Hematopoietic multipotent progenitor cell treated with erythropoietin and hydrocortisone succinate and interleukin-3 and kit ligand, for 4 days (in vitro differentiated cells): Measurements from ENCODE around the gene PNLDC1.
"Not testable (repeated sequence)": the region's sequence is repeated elsewhere in the genome, so short reads cannot be mapped to it uniquely, and the experiment has no call there.

ENCODE experiments used
- DNase-seq: peaks from one replicate; pipeline ENCODE4 v3.0.0-alpha.2; 2015

PNLDC1 gene

DNA sequence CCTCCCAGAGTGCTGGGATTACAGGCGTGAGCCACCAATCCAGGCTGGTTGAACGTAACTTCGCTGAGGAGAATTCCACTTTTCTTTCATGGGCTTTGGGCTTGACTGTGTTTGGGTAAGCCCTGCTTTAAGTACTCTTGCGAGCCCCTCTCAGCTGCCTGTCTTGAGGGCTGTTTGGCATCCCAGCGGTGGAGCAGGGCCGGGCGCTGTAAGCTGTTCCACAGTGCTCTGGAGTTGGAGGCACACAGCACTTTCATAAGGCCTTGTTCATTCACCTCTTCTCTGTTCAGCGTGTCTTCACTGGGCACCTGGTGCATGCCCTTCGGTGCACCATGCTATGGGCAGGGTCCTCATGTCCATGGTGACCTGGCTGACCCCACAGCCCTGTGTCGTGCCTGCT, 21.6 kb downstream of the PNLDC1 start:
- no peak for DNase-seq

DNA sequence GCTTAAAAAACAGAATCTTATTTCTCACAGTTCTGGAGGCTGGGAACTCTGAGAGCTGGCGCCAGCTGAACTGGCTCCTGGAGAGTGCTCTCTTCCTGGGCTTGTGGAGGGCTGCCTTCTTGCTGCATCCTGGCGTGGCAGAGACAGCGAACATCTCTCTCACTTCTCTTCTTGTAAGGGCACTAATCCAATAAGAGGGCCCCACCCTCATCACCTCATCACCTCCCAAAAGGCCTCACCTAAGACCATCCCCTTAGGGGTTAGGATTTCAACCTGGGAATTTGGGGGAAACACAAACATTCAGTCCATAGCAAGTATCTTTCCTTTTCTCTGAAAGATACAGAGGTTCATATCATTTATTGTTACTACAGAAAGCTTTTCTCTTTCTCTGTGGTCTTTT, 23.9 kb downstream of the PNLDC1 start:
- DNase-seq: no peak

- not testable (repeated sequence) for DNase-seq
Measured at GRCh38 chr6:159824690-159825089, 24.6 kb downstream of the PNLDC1 start.

- DNase-seq: no peak
Measured at GRCh38 chr6:159826004-159826403, 25.9 kb downstream of the PNLDC1 start.

DNA sequence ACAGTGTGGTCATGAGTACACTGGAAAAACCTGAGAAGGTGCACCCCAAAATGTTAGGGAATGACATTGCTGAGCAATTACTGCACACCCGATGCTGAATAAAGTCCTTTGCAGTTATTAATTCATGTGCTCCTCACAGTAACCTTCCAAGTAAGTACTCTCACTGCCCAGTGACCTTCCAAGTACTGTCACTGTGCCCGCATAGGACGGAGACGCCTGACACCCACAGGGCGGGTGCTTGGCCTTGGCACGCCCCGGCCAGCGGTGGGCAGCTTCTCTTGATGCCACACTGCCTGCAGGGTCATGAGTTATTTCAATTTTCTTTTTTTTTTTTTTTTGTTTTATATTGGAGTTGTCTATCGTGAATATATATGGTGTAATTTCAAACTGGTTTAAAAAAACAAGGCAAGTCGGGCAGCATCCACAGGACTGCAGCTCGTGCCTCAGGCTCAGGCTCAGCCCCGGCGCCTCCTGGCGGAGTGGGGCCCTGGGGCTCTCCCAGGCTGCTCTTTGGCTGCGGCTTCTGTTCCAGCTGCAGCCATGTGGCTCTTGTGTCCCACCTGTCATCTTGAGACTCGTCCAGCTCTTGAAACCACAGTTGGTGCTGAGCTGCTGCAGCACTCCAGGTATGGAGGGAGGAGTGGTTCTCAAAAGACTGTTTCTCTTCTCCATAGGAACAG, 27.0 kb downstream of the PNLDC1 start:
- no peak for DNase-seq

GRCh38 chr6:159828074-159828473, 28.0 kb downstream of the PNLDC1 start:
- DNase-seq: no peak

- DNase-seq: peak; percentile 43
Measured at GRCh38 chr6:159829526-159829925, 29.4 kb downstream of the PNLDC1 start.

DNA sequence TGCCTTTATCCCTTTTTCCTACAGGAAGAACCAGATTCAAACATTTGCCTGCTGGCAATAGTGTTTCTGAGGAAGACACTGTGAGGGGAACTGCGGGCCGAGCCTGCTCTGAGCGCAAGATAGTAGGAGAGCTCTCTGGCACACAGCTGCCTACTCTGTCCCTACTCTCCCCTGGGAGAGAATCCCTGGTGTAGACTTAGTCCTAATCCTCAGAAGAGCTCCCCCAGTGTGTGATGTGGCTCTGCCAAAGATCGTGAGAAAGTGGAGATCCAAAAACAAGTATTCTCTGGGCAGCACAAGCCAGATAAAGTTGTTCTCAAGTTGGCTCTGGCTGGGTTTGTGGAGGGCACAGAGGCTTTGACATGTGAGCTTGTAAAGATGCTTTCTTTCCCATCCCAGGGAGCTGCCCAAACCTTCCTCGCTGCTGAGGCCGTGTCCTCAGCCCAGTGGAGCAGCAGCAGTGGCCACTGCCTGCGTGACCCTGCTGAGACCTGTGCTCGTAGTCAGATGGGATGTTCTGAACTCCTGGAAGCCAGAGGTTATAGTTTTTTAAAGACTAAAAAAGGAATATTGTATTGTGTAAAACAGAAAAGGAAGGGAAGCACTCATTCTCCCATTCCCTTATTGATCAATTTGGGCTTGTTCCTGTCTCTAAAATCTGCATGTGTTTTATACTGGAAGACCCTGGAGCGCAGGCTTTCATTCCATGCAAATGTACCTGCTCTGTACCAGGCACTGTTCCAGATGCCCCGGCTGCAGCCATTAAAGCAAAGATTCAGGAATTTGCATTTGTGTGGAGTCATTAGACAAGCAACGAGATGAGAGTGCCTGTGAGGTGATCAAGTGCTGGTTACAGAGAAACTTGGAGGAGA, 30.7 kb downstream of the PNLDC1 start:
- DNase-seq: no peak

DNA sequence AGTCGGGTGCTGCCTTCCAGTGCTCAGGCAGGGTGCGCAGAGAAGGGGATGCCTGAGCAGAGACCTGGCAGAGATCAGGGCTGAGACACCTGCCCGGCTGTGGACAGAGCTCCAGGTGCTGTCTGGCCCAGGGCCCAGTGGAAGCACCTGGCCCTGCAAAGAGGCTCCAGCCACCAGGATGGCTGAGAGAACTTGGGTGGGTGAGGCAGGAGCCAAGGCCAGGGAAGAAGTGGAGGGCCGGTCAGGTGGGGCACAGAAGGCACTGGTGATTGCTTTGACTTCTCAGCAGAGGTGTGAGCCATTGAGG, 31.2 kb downstream of the PNLDC1 start:
- DNase-seq: no peak

- DNase-seq: peak; percentile 76
Measured at GRCh38 chr6:159832946-159833345, 32.9 kb downstream of the PNLDC1 start.

DNA sequence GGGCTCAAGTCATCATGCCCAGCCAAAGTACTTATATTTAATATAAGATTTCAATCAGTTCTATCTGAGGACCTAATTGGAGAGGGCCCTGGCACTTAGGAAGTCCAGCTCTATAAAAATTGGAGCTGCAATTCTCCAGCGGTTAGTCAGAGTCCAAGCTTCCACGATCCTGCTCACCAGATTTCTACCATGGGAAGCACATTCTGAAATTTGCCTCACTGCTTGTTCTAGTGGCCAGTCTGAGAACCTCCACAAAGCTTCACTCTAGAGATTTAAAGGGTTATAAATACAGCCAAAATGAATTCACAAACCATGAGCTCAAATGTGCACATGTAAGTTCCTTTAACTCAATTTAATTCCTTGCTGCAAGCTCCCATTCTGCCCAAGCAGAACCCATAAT, 33.5 kb downstream of the PNLDC1 start:
- DNase-seq: no peak

- no peak for DNase-seq
Measured at GRCh38 chr6:159833997-159834603, 34.0 kb downstream of the PNLDC1 start.

- DNase-seq: no peak
Measured at GRCh38 chr6:159836718-159837490, 36.8 kb downstream of the PNLDC1 start.

DNA sequence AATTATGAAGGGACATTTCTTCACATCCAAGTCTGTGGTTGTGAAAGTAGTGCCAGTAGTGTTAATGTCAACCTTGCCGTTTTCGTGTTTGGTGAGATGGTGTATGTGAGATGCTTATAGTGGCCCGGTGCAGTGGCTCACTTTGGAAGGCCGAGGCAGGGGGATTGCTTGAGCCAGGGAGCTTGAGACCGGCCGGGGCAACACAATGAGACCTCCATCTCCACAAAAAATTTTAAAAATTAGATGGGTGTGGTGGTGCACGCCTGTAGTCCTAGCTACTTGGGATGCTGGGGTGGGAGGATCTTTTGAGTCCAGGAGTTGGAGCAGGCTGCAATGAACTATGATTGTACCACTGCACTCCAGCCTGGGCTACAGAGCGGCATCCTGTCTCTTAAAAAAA, 37.4 kb downstream of the PNLDC1 start:
- DNase-seq: no peak

GRCh38 chr6:159838020-159838744, 38.1 kb downstream of the PNLDC1 start:
- DNase-seq: no peak

DNA sequence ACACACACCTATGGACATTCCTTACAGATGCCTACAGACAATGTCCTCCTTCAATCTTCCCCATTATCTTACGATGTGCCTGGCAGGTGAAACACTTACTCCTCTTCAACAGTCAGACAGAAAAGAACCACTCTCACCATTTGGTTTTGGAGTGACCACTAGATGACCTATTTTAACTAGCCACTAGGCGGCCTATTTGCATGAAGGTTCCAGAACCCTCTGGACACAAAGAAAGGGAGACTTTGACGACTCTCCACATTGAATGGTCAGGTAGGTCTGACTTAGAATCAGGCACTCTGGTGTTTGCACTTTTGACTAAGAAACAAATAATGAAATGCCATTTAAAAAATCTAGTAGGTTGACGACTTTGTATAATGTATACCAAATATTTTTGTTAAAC, 42.0 kb downstream of the PNLDC1 start:
- DNase-seq: no peak

GRCh38 chr6:159844737-159845645, 44.9 kb downstream of the PNLDC1 start:
- no peak for DNase-seq

GRCh38 chr6:159848552-159848951, 48.5 kb downstream of the PNLDC1 start:
- DNase-seq: not testable (repeated sequence)

DNA sequence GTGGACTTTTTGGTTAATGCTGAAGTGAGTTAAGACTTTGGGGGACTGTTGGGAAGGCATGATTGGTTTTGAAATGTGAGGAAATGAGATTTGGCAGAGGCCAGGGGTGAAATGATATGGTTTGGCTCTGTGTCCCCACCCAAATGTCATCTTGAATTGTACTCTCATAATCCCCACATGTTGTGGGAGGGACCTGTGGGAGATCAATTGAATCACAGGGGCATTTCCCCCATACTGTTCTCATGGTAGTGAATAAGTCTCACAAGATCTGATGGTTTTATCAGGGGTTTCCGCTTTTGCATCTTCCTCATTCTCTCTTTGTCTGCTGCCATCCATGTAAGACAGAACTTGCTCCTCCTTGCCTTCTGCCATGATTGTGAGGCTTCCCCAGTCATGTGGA, 49.8 kb downstream of the PNLDC1 start:
- DNase-seq: not testable (repeated sequence)

- peak; percentile 70 for DNase-seq
Measured at GRCh38 chr6:159852877-159853276, 52.8 kb downstream of the PNLDC1 start.

GRCh38 chr6:159853754-159854153, 53.7 kb downstream of the PNLDC1 start:
- DNase-seq: no peak

DNA sequence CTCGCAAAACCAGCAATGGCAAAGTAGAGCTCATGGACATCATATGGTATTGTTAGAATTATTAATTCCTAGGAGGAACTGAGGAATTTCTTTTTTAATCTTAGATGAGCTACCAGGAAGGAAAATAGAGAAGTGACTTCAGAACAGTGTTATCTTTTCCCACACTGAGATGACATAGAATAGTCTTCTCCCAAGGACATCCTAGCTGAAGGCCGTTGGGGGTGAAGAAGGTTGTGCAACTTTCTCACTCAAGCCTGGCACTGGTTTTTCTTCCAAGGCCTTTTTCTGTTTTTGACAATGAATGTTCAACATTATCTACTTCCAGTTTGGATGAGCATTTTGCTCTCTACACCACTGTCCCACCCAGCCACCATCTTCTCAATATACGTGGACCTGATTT, 54.9 kb downstream of the PNLDC1 start:
- no peak for DNase-seq
